T-helper 22 cell (primary cell): Measurements from ENCODE around the gene RUVBL2.
A peak's percentile ranks its signal among the peaks of the same experiment; 100 is the strongest.
"Not testable (repeated sequence)": the region's sequence is repeated elsewhere in the genome, so short reads cannot be mapped to it uniquely, and the experiment has no call there.

Source experiments
- DNase-seq: peaks from one replicate; pipeline ENCODE4 v3.0.0-alpha.2; 2020; ENCODE audit warnings: low read depth

RUVBL2 gene

DNA sequence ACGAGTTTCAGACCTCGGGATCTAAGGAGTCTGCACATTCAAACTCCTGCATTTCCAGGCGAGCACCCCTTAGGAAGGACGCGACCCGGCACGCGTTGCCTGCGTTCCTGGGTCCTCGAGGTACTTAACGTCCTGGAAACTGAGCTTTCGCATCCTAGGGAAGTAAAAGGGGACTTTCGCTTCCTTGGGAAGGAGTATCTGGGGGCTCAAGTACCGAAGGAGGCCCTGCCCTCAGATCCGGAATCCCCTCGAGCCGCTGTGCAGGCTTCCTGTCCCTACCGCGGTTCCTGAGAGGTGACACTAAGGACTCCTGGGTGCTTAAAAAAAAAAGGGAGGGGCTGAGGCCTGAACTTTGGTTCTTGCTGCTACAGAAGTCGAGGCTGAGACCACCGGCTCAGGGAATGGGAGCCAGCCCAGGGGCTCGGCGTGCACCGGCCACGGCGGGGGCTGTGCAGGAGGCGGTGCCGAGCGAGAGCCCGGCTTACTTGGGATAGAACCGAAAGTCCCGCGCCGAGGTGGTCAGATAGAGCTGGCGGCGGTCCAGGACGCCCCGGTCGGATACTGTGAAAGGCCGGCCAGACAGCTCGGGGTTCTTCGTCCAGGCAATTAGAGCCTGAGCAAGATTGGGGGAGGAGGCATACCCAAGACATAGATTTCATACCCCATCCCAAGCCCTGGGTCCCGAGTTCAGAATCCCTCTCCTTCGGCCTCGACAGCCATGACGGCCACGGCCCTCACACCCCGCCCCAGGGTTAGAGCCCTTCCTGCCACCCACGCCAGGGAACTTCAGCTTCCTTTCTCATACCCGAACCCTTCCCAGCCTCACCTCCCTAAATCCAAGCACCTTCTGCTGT lies 24.9 kb downstream of the RUVBL2 start:
- DNase-seq = not testable (repeated sequence)

DNA sequence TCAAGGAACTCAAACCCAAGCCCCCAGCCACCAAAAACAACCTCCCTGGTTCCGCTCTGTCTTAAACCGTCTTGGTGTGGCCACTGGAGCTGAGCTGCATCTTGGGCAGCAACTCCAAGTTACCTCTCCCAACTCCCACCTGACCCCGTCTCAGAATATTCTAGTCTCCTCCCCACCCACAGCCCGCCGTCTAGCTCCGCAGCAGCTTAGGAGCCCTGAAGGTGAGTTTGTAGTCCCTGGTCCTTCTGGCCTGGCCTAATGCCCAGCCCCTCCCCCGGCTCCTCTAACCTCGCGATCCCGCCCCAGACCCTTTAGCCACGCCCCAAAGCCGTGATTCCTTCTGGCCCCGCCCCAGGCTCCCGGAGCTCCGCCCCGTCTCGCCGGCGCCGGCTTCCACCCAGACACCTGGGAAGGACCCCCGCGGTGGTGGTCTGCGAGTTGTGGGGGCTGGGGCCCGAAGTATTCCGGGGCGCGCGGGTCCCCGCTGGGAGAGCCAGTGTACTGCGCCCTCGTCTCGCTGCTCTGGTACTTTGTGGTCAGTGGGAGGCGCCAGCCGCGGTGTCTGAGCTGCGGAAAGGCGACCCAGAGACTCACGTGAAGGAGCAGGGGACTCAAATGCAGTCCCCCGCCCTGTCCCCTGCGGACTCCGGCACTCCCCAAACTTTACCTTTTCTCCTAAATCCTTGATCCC lies 25.7 kb downstream of the RUVBL2 start:
- peak; percentile 36 for DNase-seq

DNA sequence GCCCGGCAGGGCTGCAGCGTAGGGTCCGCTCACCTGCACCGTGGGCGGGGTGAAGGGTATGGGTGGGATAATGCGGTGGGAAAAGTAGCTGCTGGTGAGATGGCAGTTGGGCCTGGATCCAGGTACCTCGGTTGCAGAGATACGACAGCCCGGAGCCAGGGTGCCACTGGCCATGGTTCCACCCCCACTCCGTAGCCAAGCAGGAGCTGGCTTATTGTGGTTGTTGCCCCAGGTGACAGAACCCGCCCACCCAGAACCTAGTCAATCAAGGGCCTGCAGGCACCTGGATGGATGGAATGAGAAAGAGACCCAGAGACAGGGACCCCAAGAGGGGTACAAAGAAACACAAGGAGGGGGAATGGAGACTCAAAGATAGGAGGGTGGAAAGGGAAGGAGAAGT lies 26.7 kb downstream of the RUVBL2 start:
- no peak for DNase-seq

DNA sequence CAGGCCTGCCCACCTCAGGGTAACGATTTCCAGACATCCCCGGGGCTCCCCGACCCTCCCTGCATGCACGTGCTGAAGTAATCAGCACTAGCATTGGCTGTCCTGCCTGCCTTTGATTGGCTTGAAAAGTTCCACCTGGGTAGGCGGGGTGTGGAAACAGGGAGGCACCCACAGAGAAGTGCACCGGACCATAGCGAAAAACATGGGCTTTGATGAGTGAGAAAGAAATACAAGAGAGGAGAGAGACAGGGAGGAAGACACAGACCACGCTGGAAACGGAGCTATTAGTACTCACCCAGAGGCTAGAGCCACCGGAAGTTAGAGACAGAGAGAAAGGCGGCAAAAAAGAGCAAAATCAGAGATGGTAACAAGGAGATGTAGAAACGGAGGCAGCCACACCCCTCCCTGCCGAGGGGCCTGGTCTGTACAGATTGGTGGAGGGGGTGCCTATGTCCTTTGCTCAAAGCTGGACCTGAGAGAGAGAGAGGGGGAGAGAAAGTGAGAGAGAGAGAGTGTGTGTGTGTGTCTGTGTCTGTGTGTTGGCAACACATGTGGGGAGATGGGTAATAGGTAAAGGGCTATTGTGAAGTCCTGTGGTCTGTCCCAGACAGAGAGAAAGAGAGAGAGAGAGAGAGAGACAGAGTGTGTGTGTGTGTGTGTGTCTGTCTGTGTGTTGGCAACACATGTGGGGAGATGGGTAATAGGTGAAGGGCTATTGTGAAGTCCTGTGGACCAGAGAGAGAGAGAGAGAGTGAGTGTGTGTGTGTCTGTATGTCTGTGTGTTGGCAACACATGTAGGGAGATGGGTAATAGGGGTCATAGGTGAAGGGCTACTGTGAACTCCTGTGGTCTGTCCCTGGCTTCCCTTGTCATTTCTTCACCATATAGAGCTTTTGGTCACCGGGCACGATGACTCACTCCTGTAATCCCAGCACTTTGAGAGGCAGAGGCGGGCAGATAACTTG lies 27.5 kb downstream of the RUVBL2 start:
- no peak for DNase-seq

DNA sequence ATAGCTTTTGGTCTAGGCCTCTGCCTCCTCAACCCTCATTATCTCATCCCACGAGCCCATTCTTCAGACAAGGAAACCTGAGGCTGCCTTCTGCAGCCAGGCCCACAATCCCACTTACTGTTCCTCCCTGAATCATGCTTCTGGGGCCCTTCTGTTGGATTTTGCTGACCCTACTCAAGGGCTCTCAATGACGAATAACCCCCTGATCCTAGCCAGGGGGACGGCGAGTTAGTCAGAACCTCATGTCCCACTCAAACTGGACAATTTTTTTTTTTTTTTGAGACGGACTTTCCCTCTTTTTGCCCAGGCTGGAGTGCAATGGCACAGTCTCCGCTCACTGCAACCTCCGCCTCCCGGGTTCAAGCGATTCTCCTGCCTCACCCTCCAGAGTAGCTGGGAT lies 28.4 kb downstream of the RUVBL2 start:
- DNase-seq = no peak

DNA sequence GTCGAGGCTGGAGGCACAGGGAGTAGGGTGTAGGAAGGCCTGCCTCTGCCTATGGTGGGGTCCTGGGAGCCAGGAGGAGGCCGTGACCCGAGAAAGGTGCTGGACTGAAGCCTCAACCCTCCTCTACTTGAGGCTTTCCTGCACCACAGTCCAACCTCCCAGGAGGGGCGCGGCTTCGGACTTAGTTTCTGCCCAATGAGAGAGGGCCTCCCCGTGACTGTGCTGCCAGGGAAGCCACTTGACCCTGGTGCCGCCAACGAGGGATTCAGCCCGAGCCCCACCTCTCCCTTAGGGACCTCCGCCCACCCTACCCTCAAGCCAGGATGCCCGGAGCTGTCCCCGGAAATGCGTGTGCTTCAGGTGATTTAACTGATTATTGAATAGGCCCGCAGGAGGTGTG lies 30.5 kb downstream of the RUVBL2 start, which contains the start of gene CGB3:
Gene CGB3 (minus strand): TSS at position 101 of the 400 bp plus-strand sequence. CDS start 362 bp downstream, outside the sequence.
- DNase-seq = not testable (repeated sequence)

DNA sequence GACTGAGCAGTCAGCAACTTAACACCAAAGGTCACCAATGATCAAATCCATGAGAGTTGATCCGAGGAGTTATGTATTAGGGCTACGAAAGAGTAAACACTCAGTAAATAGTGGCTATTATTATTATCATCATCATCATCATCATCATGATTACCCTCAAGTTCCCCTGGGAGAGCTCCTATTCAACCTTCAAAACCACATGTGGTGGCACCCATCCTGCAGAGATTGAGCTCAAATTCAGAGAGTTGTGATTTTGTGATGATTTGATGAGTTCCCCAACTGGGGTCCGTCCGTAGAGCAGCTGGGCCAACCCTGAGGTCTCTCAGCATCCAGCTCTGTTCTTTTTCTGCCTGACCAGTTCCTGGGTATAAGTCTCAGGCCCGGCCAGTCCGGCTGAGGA lies 31.4 kb downstream of the RUVBL2 start:
- not testable (repeated sequence) for DNase-seq

DNA sequence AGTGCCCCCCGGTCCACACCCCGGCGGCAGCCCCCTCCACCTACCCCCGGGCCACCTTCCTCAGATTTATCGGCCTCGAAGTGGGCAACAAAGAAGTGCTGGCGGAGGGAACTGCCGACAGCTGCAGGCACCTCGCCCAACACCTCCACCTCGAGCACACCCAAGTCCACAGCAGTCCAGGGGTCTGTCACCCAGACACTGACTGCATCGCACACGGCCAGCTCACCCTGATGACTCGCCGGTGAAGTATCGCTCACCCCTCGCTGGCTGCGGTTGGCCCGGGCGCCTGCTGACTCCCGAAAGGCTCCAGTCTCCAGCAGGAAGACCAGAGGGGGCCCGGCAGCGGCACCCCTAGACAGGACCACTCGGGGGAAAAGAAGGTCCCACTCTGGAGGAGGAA lies 31.9 kb downstream of the RUVBL2 start:
- DNase-seq = not testable (repeated sequence)

DNA sequence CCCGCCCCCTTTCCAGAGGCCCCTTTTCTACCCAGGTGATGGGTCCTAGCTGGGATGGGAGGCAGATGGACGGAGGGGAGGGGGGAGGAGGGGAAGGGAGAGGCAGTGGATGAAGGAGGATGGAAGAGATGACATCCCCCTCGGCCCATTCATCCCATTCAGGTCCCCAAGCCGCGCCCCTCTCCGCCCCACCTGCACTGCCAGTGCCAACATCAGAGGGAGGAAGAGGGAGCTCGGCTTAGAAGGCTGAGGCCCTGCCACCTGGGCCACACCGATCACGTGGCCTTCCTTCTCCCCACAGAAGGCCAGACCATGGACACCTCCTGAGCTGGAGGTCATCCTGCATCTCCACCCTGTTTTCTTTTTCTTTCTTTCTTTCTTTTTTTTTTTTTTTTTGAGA lies 35.0 kb downstream of the RUVBL2 start:
- DNase-seq = not testable (repeated sequence)

DNA sequence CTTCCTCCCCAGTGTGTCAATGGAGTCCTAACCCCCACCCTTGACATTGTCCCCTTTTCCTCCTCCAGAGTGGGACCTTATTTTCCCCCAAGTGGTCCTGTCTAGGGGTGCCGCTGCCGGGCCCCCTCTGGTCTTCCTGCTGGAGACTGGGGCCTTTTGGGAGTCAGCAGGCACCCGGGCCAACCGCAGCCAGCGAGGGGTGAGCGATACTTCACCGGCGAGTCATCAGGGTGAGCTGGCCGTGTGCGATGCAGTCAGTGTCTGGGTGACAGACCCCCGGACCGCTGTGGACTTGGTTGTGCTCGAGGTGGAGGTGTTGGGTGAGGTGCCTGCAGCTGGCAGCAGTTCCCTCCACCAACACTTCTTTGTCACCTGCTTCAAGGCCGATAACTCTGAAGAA lies 36.1 kb downstream of the RUVBL2 start:
- DNase-seq = not testable (repeated sequence)

DNA sequence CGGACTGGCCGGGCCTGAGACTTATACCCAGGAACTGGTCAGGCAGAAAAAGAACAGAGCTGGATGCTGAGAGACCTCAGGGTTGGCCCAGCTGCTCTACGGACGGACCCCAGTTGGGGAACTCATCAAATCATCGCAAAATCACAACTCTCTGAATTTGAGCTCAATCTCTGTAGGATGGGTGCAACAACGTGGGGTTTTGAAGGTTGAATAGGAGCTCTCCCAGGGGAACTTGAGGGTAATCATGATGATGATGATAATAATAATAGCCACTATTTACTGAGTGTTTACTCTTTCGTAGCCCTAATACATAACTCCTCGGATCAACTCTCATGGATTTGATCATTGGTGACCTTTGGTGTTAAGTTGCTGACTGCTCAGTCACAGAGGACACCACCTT lies 36.6 kb downstream of the RUVBL2 start:
- DNase-seq = not testable (repeated sequence)

DNA sequence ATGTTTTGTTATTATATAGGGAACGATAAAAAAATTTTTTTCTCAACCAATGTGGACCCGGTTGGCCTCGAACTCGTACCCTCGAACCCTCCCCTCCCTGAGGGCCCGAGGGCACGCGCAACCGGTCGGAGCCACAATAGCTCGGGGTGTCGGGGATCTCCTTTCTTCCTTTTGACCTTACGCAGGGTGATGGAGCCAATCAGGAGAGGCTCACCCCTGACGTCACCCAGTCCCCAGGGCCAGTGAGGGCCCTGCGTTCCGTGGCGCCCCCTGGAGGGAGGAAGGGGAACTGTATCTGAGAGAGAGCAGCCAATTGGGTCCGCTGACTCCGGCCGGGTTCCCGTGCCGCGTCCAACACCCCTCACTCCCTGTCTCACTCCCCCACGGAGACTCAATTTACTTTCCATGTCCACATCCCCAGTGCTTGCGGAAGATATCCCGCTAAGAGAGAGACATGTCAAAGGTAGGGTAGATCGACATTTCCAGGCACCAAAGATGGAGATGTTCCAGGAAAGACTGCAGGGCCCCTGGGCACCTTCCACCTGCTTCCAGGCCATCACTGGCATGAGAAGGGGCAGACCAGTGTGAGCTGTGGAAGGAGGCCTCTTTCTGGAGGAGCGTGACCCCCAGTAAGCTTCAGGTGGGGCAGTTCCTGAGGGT lies 38.1 kb downstream of the RUVBL2 start, which contains the start of gene CGB2:
Gene CGB2 (plus strand): TSS at position 249 of the 660 bp plus-strand sequence. CDS start 206 bp downstream, at position 455.
- DNase-seq = peak; percentile 25

DNA sequence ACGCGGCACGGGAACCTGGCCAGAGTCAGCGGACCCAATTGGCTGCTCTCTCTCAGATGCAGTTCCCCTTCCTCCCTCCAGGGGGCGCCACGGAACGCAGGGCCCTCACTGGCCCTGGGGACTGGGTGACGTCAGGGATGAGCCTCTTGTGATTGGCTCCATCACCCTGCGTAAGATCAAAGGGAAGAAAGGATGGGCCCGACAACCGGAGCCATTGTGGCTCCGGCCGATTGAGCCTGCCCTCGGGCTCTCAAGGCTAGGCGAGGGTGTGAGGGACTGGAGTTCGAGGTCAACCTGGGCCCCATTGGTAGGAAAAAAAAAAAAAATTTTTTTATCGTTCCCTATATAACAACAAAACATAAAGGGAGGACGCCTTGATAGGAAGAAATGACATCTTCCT lies 43.1 kb downstream of the RUVBL2 start, which contains the start of gene CGB1:
Gene CGB1 (minus strand): TSS at position 81 of the 400 bp plus-strand sequence. CDS start 184 bp downstream, outside the sequence.
- DNase-seq = not testable (repeated sequence)

DNA sequence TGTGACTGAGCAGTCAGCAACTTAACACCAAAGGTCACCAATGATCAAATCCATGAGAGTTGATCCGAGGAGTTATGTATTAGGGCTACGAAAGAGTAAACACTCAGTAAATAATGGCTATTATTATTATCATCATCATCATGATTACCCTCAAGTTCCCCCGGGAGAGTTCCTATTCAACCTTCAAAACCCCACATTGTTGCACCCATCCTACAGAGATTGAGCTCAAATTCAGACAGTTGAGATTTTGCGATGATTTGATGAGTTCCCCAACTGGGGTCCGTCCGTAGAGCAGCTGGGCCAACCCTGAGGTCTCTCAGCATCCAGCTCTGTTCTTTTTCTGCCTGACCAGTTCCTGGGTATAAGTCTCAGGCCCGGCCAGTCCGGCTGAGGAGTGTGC lies 44.4 kb downstream of the RUVBL2 start:
- not testable (repeated sequence) for DNase-seq

DNA sequence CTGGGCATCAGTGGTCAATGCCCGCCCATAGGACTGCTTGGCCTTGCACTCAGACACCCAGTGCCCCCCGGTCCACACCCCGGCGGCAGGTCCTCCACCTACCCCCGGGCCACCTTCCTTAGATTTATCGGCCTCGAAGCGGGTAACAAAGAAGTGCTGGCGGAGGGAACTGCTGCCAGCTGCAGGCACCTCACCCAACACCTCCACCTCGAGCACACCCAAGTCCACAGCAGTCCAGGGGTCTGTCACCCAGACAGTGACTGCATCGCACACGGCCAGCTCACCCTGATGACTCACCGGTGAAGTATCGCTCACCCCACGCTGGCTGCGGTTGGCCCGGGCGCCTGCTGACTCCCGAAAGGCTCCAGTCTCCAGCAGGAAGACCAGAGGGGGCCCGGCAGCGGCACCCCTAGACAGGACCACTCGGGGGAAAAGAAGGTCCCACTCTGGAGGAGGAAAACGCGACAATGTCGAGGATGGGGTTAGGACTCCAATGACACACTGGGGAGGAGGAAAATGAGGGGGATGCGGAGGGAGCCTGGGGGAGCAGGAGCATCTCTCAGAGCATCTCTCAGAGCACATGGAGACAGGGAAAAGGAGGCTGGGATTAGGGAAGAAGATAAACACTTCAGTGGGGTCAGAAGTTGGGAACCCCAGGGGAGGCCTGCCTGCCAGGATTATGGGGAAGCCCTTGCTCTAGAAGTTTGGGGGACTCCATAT lies 45.0 kb downstream of the RUVBL2 start:
- DNase-seq = not testable (repeated sequence)

DNA sequence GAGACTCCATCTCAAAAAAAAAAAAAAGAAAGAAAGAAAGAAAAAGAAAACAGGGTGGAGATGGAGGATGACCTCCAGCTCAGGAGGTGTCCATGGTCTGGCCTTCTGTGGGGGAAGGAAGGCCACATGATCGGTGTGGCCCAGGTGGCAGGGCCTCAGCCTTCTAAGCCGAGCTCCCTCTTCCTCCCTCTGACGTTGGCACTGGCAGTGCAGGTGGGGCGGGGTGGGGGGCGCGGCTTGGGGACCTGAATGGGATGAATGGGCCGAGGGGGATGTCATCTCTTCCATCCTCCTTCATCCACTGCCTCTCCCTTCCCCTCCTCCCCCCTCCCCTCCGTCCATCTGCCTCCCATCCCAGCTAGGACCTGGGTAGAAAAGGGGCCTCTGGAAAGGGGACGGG lies 46.0 kb downstream of the RUVBL2 start:
- DNase-seq = not testable (repeated sequence)

DNA sequence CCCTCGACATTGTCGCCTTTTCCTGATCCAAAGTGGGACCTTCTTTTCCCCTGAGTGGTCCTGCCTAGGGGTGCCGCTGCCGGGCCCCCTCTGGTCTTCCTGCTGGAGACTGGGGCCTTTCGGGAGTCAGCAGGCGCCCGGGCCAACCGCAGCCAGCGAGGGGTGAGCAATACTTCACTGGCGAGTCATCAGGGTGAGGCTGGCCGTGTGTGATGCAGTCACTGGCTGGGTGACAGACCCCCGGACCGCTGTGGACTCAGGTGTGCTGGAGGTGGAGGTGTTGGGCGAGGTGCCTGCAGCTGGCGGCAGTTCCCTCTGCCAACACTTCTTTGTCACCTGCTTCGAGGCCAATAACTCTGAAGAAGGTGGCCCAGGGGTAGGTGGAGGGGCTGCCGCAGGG lies 48.5 kb downstream of the RUVBL2 start:
- no peak for DNase-seq

DNA sequence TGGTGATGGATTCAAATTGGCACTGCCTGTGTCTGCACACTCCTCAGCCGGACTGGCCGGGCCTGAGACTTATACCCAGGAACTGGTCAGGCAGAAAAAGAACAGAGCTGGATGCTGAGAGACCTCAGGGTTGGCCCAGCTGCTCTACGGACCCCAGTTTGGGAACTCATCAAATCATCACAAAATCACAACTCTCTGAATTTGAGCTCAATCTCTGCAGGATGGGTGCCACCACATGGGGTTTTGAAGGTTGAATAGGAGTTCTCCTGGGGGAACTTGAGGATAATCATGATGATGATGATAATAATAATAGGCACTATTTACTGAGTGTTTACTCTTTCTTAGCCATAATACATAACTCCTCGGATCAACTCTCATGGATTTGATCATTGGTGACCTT lies 49.0 kb downstream of the RUVBL2 start:
- not testable (repeated sequence) for DNase-seq

DNA sequence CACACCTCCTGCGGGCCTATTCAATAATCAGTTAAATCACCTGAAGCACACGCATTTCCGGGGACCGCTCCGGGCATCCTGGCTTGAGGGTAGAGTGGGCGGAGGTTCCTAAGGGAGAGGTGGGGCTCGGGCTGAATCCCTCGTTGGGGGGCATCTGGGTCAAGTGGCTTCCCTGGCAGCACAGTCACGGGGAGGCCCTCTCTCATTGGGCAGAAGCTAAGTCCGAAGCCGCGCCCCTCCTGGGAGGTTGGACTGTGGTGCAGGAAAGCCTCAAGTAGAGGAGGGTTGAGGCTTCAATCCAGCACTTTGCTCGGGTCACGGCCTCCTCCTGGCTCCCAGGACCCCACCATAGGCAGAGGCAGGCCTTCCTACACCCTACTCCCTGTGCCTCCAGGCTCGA lies 49.9 kb downstream of the RUVBL2 start, which contains the start of gene CGB5:
Gene CGB5 (plus strand): TSS at position 301 of the 400 bp plus-strand sequence. CDS start 362 bp downstream, outside the sequence.
- DNase-seq = not testable (repeated sequence)

DNA sequence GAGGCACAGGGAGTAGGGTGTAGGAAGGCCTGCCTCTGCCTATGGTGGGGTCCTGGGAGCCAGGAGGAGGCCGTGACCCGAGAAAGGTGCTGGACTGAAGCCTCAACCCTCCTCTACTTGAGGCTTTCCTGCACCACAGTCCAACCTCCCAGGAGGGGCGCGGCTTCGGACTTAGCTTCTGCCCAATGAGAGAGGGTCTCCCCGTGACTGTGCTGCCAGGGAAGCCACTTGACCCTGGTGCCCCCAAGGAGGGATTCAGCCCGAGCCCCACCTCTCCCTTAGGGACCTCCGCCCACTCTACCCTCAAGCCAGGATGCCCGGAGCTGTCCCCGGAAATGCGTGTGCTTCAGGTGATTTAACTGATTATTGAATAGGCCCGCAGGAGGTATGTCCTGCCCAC lies 55.3 kb downstream of the RUVBL2 start, which contains the start of gene CGB8:
Gene CGB8 (minus strand): TSS at position 101 of the 400 bp plus-strand sequence. CDS start 372 bp downstream, outside the sequence.
- not testable (repeated sequence) for DNase-seq
